NCI-H774 (cell line): ENCODE measurements around the gene SPAG7.
A peak's percentile ranks its signal among the peaks of the same experiment; 100 is the strongest.

Experiments used
- DNase-seq: peaks from one replicate; lab custom pipeline; 2025; lab: John Stamatoyannopoulos, UW

The SPAG7 gene

DNA sequence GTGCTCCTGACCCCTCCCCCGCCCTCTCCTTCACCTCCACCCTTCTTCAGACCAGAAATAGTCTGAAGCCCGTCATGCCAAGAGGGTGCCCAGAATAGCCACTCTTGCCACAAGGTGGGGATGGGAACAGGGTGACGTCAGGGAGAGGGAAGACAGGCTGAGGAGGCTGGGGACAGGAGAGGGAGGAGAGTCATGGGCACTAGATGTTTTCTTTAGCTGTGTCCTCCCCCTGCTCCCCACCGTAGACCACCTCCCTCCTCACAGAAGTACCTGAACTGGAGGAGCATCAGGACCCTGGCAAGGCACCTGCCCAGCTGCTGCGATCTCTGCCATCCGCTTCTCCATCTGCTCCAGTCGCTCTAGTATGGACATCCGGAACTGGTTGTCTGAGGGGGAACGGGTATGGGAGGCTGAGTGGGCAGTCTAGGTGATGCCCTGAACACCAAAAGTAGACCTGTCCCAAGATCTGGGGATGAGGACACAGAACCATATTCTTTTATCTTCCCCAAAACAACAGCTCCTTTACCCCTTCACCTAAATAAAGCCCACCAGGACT is 6.6 kb upstream of the SPAG7 start:
- no peak for DNase-seq

DNA sequence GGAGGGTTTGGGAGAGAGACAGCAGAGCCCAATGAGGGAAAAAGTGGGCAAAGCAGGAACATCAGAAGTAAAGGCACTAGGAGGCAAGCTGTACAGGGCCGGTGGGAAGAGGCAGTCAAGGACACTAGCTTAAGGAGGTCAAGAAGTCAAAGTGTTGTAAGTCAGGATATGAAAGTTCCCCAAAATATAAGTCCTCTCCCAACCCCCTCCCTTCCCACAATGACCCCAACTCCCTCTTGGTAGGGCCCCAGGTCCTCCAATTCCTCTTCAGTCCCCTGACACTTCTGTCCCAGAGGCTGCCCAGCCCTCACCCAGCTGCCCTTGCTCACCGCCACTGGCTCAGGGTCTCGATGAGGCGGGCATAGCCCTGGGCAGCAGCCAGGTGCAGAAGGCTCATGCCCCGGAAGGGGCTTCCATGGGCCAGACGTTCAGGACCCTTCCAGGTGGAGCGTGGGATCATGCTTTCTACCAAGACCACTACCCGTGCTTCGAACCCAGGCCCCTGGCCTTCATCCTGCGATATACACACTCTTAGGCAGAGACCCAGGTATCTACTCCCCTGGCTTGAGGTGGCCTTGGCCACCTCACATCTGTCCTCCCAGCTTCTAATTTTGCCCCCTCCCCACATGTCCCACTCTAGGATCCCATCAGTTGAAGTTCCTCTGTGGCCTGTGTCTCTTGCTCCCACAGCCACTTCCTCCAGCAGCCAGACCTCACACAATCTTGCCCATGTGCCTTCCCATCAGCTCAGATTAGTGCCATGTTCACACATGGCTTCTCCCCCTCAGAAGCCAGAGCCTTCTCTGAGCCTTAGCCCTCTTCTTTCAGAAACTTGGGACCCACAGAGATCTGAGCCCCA is 5.9 kb upstream of the SPAG7 start:
- DNase-seq: no peak

- DNase-seq: no peak
These were observed 5.1 kb upstream of the SPAG7 start for GRCh38 chr17:4972752-4973151.

- DNase-seq: no peak
These were observed 4.7 kb upstream of the SPAG7 start for GRCh38 chr17:4972322-4972721.

- no peak for DNase-seq
These were observed 4.2 kb upstream of the SPAG7 start for GRCh38 chr17:4971826-4972225.

GRCh38 chr17:4970273-4970672 is 2.7 kb upstream of the SPAG7 start:
- no peak for DNase-seq

GRCh38 chr17:4969551-4970173 is 2.0 kb upstream of the SPAG7 start:
- DNase-seq: no peak

GRCh38 chr17:4969047-4969550 is 1.5 kb upstream of the SPAG7 start:
- DNase-seq: no peak

DNA sequence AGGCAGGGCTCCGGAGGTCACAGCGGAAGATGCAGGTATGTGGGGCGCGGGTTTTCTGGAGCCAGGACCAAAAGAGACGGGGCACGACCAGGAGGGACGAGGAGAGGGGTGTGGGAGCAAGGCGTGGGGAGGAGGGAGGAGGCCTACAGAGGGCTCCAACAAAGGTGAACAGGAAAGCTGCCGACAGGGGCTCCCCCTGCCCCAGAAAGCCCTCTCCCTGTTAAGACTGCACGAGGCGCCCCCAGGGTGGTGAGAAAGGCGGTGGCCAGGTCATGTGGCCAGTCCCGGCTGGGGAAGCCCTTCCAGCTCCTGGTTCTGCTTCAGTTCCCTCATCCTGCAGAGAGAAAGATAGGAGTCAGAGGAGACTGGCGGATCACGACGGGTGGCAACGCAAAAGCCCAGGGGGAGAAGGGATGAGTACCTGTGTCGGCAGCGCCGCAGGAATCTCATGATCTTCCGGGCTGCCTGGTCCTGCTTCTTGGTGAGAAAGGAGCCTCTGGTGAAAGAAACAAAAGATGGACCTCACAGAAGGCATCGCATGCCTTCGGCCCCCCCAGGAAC is 949 bp upstream of the SPAG7 start:
- DNase-seq: no peak

DNA sequence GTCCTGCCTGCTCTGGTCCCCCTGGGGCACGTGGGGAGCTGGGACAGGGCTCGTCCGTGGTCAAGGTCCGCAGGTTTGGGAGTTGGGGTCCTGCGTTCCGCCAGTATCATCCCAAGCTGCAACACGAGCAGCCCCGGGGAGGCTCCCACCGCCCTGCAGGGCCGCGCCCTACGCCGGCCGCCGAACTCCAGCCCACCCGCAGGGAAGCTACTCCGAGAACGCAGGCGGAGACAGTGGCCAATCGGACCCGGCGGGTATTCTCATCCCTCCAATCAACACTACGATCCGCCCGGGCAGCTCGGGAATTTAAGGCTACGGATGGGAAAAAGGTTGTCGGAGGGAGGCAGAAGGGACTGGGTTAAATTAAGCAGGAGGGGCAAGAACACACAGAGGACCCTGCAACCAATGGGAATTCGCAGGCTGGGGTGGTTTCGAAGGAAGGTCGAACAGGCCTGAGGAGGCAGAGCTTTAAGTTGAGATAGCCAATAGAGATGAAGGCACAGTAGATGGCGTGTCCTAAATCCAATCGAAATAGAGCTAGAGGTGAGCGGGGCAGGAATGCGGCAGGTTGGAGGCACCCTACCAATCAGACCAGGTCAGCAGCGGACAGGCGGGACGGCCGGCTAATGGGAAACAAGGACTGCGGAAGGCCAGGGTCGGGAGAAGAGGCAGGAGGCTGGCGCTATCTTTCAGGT is 626 bp downstream of the SPAG7 start:
- peak; percentile 93 for DNase-seq

DNA sequence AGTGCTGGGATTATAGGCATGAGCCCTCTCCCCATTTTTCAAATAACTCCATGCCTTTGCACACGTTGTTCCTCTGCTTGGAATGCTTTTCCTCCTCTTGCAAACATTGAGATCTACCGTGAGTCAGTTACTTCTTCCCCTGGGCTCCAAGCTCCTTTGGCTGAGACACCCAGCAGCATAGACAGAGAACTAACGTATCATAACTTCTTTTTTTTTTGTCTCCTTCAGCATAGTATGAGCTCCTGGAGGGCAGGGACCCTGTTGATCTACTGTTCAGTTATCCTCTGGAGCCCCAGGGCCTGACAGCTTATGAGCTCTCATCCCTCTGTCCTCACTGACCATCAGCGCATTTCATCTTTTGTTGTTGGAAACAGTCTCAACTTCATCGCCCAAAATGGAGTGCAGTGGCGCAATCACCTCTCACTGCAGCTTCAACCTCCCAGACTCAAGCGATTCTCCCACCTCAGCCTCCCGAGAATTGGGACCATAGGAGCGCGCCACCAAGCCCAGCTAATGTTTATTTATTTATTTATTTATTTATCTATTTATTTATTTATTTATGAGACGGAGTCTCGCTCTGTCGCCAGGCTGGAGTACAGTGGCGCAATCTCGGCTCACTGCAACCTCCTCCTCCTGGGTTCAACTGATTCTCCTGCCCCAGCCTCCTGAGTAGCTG is 2.2 kb downstream of the SPAG7 start:
- no peak for DNase-seq

GRCh38 chr17:4960279-4960922 is 7.2 kb downstream of the SPAG7 start:
- DNase-seq: no peak

DNA sequence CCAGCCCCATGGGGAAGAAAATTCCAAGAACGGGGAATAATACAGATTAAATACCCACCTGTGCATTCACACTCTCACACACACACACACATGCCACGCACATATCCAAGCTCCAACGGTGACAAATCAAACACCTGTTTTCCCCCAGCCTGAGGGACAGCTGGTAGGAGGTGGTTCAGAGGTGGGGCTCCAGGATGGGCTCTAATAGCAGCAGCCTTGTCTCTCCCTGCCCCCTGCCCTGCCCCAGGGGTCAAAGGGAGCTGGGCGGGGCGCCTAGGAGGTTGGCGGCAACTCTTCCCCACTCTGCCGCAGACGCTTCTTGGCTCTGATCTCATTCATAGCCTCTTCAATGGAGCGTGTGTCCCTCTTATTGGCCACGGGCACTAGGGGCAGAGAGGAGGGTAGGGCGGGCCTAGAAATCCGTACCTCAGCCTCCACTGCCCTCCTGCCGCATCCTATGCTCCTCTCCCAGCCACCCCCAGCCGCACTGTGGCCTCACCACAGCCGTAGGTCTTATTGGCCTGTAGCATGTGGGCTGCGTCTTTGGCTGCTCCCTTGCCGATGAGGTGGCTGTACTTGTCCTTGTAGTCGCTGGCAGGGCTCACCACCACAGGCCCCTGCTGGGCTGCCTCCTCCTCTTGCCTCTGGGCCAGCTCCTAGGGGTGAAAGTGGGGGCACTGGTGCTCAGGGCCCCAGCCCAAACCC is 8.2 kb downstream of the SPAG7 start:
- no peak for DNase-seq

DNA sequence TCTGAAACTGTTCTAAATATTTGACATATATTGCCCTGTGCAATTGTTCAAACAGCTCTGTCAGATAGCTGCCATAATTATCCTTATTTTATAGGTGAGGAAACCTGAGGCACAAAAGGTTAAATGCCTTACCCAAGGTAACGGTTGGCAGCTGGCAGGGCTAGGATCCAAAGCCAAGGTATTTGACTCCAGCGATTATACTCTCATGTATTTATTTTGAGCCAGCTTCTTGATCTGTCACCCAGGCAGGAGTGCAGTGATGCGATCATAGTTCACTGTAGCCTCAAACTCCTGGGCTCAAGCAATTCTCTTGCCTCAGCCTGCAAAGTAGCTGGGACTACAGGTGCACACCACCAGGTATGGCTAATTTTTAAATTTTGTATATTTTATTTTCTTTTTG is 9.5 kb downstream of the SPAG7 start:
- no peak for DNase-seq

DNA sequence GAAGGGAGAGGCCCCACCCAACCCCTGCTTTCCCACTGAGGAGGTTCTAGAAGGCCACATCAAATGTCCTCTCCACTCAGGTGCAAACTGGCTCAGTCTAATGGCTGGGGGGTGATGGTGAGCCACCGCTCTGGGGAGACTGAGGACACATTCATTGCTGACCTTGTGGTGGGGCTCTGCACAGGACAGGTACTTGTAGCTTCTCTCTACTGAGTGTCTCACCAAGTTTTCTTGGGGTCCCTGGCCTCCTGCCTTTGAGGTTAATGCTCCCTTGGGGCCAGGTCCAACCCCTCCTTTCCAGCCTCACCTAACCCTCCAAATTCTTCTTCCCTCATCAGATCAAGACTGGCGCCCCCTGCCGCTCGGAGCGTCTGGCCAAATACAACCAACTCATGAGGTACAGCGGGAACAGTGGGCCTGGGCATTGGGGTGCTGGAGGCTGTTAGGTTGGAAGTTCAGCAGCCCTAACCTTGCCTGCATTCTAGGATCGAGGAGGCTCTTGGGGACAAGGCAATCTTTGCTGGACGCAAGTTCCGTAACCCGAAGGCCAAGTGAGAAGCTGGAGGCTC is 11.0 kb downstream of the SPAG7 start:
- DNase-seq: no peak

DNA sequence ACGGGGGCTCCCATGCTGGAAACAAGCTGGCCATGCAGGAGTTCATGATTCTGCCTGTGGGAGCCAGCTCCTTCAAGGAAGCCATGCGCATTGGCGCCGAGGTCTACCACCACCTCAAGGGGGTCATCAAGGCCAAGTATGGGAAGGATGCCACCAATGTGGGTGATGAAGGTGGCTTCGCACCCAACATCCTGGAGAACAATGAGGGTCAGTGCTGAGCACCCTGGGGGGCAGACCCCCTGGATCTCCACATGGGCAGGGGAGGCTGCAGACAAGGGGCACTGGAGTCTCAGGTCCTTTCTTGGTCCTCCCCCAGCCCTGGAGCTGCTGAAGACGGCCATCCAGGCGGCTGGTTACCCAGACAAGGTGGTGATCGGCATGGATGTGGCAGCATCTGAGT is 12.5 kb downstream of the SPAG7 start:
- no peak for DNase-seq

- no peak for DNase-seq
These were observed 14.1 kb downstream of the SPAG7 start for GRCh38 chr17:4953451-4953961.

DNA sequence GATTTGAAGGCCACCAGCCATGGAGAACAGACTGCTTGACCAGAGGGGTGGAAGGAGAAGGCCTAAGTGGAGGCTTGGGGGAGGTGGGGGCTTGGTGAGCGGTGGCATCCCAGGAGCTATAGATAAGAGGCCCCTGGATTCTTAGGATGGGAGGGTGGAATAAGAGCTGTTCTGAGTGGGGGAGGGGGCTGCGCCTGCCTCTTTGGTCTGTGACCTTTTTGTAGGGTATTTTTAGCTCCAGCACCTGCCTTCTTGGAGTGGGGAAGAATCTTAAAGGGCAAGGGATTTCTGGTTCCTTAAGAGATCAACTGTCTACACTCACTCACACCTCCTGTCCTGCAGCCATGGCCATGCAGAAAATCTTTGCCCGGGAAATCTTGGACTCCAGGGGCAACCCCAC is 16.1 kb downstream of the SPAG7 start:
- no peak for DNase-seq

- no peak for DNase-seq
These were observed 16.8 kb downstream of the SPAG7 start, which contains the start of gene ENO3 for GRCh38 chr17:4950746-4951204. Gene ENO3 (plus strand): TSS chr17:4951119. CDS start chr17:4951830, 711 bp downstream.
